Adipose tissue (tissue), 3 donors: ENCODE data around the gene PRX. TPM values are rescaled to one million over a fixed set of nuclear protein-coding genes. Genes with fewer than 3 reads are reported as not detected.
"Not testable (repeated sequence)": the region's sequence is repeated elsewhere in the genome, so short reads cannot be mapped to it uniquely, and the experiment has no call there.

Source experiments
- H3K27ac ChIP-seq: one replicate; pipeline ENCODE4 v1.5.1; 2013; ENCODE audit warnings: low read depth, low read length
- WGBS, 3 donors: extraction: QIAGEN DNeasy Blood & Tissue Kit; methylation state at CpG; one replicate each; pipeline ENCODE4 v1.1.7; 2013; 5-methylcytosine and 5-hydroxymethylcytosine counted together
- polyA plus RNA-seq, 3 donors: library from polyadenylated mRNA; stranded (reverse); fragments of 200-250 nt; gene quantifications; one replicate each; pipeline ENCODE4 v1.2.3, GENCODE V29; 2013
- donor health status: healthy with polysubstance abuse.
- donor health status: Bipolar disorder and iron deficiency.
- donor health status: healthy.

The PRX gene
- polyA plus RNA-seq, 3 donors, result 2.3 to 4.5 (median 2.4) TPM

DNA sequence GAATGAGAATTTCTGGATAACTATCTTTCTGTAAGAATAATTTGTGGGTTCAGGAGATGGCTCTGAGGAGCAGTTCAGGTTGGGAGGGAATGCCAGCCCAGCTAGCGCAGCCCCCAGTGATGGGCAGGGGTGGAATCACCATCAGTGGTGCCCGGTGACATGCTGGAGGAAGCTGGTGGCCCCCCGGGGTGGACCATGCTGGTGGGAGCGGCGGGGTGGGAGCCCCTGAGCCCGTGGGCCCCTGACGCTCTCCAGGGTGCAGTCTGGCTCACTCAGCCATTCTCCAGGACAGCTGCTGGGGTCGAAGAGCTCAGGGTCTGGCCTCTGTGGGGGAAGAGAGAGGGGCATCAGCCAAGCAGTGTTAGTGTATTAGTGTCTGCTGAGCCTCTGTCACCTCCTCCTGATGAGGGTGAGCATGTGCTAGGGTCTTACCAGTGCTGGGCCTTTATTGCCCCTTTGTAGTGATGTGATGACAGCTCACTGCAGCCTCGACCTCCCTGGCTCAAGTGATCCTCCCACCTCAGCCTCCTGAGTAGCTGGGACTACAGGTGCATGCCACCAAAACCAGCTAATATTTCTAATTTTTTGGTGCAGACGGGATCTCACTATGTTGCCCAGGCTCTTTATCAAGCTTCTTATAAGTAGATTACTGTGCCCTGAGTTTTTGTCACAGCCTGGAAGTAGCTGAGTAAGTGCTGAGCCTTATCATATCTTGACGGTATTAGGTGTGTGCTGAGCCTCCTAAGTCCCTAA, 33.6 kb downstream of the PRX start:
- 84 to 86% (median 84%) methylated on average over 11 of the region's 11 CpGs for WGBS, 3 donors
- no peak overlapping the region for H3K27ac ChIP-seq

DNA sequence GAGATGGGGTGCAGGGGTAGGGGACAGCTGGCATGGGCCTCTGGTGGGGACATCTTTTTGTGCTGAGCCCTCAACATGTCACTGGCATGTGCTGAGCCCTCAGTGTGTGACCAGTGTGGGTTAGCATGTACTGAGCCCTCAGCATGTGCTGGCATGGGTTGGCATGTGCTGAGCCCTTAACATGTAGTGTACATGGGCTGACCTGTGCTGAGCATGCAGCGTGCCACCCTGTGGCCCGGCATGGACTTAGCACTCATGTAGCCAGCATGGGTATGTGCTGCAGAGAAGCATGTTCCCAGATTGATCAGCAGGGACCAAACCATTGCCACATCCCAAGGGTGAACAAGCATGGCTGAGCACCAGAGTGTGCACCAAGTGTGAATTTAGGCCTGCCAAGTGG, 34.7 kb downstream of the PRX start:
- WGBS, 3 donors, result 84 to 88% (median 87%) methylated on average over 2 of the region's 2 CpGs
- H3K27ac ChIP-seq, result no peak overlapping the region

DNA sequence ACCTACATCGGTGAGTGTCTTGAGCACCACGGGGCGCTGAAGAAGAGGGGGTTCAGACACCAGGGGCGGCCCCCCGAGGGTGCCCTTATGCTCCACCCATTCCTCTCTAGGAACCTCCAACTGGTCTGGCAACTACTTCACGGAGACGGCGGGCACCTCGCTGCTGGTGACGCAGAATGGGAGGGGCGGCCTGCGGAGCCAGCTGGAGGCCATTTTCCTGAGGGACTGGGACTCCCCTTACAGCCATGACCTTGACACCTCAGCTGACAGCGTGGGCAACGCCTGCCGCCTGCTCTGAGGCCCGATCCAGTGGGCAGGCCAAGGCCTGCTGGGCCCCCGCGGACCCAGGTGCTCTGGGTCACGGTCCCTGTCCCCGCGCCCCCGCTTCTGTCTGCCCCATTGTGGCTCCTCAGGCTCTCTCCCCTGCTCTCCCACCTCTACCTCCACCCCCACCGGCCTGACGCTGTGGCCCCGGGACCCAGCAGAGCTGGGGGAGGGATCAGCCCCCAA, 35.2 kb downstream of the PRX start:
- 87 to 95% (median 93%) methylated on average over 24 to 25 of the region's 25 CpGs for WGBS, 3 donors
- no peak overlapping the region for H3K27ac ChIP-seq

DNA sequence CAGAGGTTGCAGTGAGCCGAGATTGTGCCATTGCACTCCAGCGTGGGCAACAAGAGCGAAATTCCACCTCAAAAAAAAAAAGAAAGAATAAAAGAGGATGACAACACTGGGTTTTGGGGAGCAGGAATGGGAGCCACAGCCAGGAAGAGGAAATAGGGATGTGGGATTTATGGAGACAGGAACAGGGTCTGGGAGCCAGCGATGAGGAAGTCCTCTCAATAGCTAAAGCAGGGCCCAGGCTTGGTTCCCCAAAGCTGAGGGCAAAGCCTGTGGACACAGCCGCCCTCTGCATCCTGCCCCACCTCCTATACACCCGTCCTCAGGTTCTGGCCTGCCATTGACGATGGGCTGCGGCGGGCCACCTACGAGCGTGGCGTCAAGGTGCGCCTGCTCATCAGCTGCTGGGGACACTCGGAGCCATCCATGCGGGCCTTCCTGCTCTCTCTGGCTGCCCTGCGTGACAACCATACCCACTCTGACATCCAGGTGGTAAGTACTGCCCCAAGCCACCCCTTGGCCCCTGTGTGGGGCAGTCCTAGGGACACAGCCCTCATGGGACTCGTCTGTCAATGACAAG, 36.8 kb downstream of the PRX start:
- H3K27ac ChIP-seq, result no peak overlapping the region
- WGBS, 3 donors, result 91 to 96% (median 91%) methylated on average over 11 to 17 of the region's 17 CpGs

DNA sequence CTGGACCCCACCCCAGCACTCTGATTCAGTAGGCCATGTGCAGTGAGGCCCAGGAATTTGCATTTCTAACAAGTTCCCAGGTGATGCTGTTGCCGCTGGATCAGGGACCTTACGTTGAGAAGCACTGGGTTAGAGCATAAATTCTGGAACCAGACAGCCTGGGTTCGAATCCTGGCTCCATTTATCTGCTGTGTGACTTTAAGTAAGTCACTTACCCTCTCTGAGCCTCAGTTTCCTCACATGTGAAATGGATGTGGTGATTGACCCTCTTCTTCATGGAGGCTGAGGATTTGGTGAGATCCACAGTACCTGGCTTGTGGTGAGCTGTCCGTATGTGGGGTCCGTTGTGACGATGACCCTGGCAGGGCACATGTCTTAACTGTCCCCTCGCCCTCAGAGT, 39.1 kb downstream of the PRX start:
- 96 to 98% (median 96%) methylated on average over 7 of the region's 7 CpGs for WGBS, 3 donors
- H3K27ac ChIP-seq, result no peak overlapping the region

DNA sequence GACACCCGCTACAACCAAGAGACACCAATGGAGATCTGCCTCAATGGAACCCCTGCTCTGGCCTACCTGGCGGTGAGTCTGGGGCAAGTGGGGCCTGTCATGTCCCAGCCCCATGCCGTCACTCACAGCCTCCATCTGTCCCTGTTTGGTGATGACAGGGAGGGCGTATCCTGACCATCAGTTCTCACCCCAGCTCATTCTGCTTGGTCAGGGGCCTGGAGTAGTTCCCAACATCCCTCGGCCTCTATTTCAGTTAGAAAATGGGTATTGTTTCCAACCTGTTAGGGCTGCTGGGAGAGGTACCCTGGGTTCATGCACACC, 41.4 kb downstream of the PRX start:
- WGBS, 3 donors, result 95 to 99% (median 99%) methylated on average over 5 of the region's 5 CpGs
- H3K27ac ChIP-seq, result no peak overlapping the region

DNA sequence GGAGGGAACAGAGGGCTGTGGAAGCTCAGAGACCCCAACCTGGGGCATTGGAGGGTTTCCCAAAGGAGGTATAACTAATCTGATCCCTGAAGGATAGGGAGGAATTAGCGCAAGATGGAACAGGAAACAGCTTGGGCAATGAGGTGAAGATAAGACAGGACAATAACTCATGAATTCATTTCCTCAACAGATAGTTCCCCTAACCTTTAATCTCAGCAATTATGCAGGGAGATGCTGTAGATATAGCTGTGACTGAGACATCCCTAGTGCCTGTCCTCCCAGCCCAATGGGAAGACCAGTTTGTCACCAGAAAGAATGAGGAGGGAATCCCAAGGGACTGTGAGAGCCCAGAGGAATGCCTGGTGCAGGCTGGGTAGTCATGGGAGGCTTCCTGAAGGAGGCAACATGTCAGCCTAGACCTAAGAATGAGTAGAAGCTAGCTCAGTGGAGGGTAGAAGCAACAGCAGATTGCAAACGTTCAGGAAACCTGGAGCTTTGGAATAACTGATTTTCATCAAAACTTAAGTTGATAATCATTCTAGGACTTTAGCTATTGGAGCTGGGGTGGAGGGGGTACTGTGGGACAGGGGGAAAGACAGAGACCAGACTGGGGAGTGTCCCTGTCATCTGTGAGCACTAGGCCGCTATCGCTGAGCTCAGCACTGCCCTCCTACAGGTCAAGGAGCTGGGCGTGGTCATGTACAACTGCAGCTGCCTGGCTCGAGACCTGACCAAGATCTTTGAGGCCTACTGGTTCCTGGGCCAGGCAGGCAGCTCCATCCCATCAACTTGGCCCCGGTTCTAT, 42.0 kb downstream of the PRX start:
- 82 to 90% (median 83%) methylated on average over 7 of the region's 7 CpGs for WGBS, 3 donors

DNA sequence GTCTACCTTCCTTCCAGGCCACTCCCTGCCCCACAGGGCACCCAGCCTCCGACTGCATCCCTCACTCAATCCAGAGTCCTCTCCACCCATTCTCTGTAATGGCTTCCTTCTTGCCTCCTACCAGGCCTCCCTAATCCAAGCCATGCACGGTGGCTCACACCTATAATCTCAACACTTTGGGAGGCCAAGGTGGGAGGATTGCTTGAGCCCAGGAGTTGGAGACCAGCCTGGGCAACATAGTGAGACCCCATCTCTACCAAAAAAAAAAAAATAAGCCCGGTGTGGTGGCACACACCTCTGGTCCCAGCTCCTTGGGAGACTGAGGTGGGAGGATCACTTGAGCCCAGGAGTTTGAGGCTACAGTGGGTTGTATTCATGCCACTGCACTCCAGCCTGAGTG, 42.9 kb downstream of the PRX start:
- not testable (repeated sequence) for H3K27ac ChIP-seq
- WGBS, 3 donors, result 96 to 100% (median 100%) methylated on average over 3 of the region's 3 CpGs

More for the DNA sequence above, 42.0 kb downstream of the PRX start:
- H3K27ac ChIP-seq, result no peak overlapping the region

DNA sequence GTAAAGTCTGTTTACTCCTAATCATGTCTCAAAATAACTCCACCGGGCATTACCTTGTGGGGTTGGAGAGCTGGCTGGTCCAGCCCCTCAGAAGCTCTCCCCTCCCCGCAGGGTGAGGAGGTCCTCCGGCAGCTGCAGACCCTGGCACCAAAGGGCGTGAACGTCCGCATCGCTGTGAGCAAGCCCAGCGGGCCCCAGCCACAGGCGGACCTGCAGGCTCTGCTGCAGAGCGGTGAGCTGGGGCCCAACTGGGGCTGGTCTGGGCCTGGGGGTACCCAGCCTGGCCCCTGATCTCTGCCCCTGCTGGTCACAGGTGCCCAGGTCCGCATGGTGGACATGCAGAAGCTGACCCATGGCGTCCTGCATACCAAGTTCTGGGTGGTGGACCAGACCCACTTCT, 43.4 kb downstream of the PRX start:
- 89 to 92% (median 90%) methylated on average over 12 of the region's 12 CpGs for WGBS, 3 donors
- no peak overlapping the region for H3K27ac ChIP-seq

DNA sequence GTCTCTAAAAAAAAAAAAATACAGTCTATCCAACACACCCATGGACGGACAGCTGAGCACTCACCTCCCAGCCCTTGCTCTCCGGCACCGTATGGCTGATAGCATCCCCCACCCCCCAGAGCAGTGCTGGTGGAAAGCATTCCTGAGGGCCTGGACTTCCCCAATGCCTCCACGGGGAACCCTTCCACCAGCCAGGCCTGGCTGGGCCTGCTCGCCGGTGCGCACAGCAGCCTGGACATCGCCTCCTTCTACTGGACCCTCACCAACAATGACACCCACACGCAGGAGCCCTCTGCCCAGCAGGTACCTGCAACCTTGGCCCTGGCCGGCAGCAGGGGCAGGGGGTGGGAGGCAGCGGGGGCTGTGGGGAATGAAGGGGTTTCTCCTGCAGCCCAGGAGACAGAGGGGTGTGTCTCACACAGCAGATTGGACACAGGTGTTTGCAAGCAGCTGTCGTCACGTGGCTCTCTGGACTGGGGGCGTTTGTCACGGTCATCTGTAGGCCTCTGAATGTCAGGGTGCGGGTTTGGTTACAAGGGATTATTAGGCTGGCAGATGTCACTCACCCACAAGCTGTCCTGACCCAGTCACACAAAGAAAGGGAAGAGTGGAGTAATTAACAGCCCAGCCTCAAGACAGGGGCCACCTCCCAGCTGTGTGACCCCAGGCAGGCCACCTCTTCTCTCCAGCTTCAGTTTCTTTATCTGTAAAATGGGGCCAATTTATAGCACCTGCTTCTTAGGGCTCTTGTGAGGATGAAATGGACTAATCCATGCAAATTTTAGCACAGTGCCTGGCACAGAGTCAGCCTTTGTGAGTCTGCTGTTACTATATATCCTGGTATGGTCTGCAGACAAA, 45.4 kb downstream of the PRX start:
- 82 to 89% (median 89%) methylated on average over 16 of the region's 16 CpGs for WGBS, 3 donors
- no peak overlapping the region for H3K27ac ChIP-seq

DNA sequence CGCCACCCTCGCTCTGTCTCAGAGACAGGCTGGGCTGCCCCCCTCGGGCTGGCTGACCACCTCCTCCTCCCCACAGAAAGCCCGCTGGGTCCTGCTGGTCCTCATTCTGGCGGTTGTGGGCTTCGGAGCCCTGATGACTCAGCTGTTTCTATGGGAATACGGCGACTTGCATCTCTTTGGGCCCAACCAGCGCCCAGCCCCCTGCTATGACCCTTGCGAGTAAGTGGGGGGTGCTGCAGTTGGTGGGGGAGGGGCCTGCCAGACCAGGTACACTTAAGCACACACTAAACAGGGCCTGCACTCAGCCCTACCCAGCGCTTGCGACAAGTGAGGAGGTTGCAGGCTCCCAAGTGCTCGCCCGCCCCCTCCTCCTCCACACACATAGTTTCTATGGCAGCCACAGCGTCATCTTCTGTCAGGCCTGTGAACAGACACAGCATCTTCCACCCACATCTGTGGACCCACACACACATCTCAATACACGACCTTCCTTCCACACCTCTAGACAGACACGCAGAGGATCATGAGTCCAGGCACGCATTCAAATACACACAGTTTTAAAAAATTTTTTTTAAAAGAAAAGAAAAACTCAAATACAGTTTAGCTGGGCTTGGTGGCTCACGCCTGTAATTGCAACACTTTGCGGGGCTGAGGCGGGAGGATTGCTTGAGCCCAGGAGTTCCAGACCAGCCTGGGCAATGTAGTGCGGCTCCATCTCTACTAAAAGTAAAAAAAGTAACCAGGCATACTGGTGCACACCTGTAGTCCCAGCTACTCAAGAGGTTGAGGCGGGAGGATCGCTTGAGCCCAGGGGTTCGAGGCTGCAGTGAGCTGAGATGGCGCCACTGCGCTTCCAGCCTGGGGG, 46.2 kb downstream of the PRX start:
- no peak overlapping the region for H3K27ac ChIP-seq
- WGBS, 3 donors, result 80 to 89% (median 81%) methylated on average over 26 to 27 of the region's 27 CpGs

DNA sequence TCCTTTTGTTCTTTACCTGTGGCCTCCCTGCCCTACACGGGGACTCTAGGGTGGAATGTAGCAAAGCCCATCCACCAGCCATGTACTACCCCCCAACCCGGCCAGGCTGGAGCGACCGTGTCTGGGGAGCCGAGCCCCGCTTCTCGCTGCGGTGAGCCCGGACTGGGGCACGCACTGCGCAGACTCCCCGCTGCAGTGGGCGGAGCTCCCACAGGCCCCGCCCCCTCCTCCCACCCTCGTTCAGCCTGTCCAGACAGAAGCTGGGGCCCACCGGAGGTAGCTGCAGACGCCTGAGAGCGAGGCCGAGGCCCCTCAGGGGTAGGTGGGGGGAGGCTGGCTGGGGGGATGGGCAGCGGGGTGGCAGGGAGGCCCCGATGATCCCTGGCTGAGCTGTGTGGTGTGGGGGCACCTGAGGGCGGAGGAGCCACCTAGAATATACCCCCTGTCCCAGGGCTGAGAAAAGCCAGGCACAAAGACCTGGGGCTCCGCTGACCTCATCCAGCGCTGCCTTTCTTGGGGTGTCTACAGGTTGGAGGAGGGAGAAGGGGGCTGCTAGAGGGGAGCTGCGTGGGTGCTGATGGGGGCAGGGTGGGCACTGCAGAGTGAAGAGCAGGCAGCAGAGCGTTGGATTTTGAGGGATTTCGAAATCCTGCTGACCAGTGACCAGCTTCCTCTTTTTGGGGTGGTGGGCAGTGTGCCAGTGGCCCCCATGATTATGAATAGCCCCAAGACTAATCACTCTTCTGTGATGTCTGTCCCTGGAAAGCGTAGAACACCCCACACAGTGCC, 47.4 kb downstream of the PRX start:
- H3K27ac ChIP-seq, result no peak overlapping the region
- 25 to 47% (median 35%) methylated on average over 28 of the region's 28 CpGs for WGBS, 3 donors

DNA sequence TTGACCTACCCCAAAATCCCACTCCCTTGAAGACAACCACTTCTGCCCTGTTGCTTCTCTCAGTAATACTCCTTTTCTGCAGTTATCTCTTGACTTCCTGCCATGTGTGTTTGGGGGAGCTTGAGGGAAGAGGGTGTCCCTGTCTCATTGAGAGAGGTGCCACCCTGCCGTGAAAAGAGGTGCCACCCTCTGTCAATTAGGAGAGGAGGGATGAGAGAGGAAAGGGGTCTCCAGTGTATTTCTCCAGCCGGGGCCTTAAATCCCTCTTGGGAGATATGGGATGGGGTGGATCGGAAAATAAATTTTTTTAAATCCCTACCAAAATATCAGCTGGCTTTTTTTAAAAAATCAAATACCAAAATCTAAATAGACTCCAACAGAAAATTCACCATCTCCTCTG, 48.2 kb downstream of the PRX start:
- WGBS, 3 donors, result 65 to 75% (median 70%) methylated on average over 3 of the region's 3 CpGs
- H3K27ac ChIP-seq, result no peak overlapping the region

DNA sequence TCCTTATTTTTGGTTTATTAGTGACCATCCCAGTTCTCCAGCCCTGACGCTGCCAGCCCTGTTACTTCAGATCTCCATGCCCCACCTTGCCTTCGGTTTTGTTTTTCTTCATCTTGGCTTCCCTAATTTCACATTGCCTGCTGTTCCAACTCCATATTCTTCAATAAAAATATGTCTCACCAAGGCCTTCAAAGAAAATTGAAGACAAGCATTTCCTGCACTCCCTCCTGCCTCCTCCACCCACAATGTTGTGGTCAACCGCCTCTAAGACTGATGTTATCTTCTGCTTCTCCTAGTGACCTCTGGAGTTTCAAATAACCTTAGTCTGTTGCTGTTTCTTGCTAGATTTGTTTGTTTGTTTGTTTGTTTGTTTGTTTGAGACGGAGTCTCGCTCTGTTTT, 50.1 kb downstream of the PRX start:
- H3K27ac ChIP-seq, result no peak overlapping the region
- 62 to 87% (median 66%) methylated on average over 5 of the region's 5 CpGs for WGBS, 3 donors

DNA sequence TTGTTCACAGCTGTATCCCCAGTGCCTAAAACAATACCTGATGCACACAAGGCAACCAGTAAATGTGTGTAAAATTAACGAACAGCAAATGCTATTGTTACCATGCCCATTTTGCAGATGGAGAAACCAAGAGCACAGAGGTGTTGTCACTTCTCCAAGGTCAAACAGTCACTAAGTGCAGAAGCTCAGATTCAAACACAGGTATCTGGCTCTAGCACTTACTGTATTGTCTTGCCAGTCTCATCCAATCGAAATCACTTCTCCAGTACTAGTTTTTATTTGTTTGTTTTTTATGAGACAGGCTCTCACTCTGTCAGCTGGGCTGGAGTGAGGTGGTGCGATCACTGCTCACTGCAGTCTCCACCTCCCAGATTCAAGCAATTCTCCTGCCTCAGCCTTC, 51.0 kb downstream of the PRX start:
- 84 to 95% (median 92%) methylated on average over 3 of the region's 3 CpGs for WGBS, 3 donors
- no peak overlapping the region for H3K27ac ChIP-seq

DNA sequence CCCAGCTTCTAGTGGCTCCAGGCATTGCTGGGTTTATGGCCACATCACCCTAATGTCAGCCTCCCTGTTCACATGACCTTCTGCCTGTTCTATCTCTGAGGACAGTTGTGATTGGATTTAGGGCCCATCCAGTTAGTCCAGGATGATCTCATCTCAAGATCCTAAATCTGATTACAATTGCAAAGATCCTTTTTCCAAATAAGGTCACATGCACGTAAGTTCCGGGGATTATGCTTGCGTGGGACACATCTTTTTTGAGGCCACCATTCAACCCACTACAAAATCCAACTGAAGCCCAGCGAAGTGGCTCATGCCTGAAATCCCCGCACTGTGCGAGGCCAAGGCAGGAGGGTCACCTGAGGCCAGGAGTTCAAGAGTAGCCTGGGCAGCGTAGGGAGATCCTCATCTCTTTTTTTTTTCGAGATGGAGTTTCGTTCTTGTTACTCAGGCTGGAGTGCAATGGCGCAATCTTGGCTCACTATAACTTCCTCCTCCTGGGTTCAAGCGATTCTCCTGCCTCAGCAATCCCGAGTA, 52.4 kb downstream of the PRX start:
- H3K27ac ChIP-seq, result no peak overlapping the region
- WGBS, 3 donors, result 65 to 93% (median 73%) methylated on average over 12 of the region's 12 CpGs
